Endothelial cell of umbilical vein (primary cell): ENCODE results near the gene APC2. TPM values are rescaled to one million over a fixed set of nuclear protein-coding genes. Genes with fewer than 3 reads are reported as not detected.
A peak's percentile ranks its signal among the peaks of the same experiment; 100 is the strongest.

Experiments used
- BruUV-seq: library from RNA; stranded (reverse); fragments of 400-500 nt; replicated peaks from 2 replicates; lab custom pipeline; 2021; lab: Mats Ljungman, UMichigan
- CTCF ChIA-PET: fragments of 300-600, 350-600 bp; sonication (Branson Sonifier 250); formaldehyde crosslinking; loops from one replicate; lab custom pipeline; 2021; ENCODE audit warnings: antibody characterized with exemption, inconsistent platforms; lab: Charles Lee
- POLR2A ChIA-PET: fragments of 300-600, 350-600 bp; sonication (Branson Sonifier 250); formaldehyde crosslinking; loops from one replicate; lab custom pipeline; 2021; ENCODE audit warnings: antibody characterized with exemption, inconsistent platforms; lab: Charles Lee
- DNase-seq: peaks from one replicate; pipeline ENCODE4 v3.0.0-alpha.2; 2011; ENCODE audit warnings: low read depth, low spot score
- FAIRE-seq: peaks from 2 replicates; lab custom pipeline; 2011; peaks lifted over from hg19 to GRCh38; lab: Jason Lieb, UNC
- H2AFZ ChIP-seq: 2 replicates; pipeline ENCODE4 v1.6.0; 2012; ENCODE audit warnings: low read depth, low read length, control low read depth, inconsistent platforms
- H3K27ac ChIP-seq: 2 replicates; pipeline ENCODE4 v1.5.1; 2011; ENCODE audit warnings: low read depth, mild to moderate bottlenecking, control low read depth, low read length, moderate library complexity; ENCODE audit not compliant: insufficient read depth
- H3K27me3 ChIP-seq, 2 experiments: 2 replicates each; pipeline versions ENCODE4 v1.6.0 to v1.6.1; 2011; ENCODE audit warnings: low read length in 2 of 2, mixed read lengths in 1 of 2; ENCODE audit not compliant: control insufficient read depth in 2 of 2, insufficient read depth in 2 of 2
- H3K36me3 ChIP-seq, 2 experiments: 2 replicates in 1 of 2; 3 replicates in 1 of 2; pipeline ENCODE4 v1.5.1; 2011; ENCODE audit warnings: low read length in 2 of 2, mild to moderate bottlenecking in 1 of 2, moderate library complexity in 1 of 2; ENCODE audit not compliant: control insufficient read depth in 2 of 2, insufficient read depth in 2 of 2; ENCODE audit errors: extremely low read depth in 1 of 2
- H3K4me1 ChIP-seq: 3 replicates; pipeline ENCODE4 v1.5.1; 2011; ENCODE audit warnings: mild to moderate bottlenecking, low read length; ENCODE audit not compliant: control insufficient read depth, insufficient read depth; ENCODE audit errors: extremely low read depth
- H3K4me2 ChIP-seq: 2 replicates; pipeline ENCODE4 v1.6.1; 2011; ENCODE audit warnings: low read length, control low read depth, mixed read lengths; ENCODE audit not compliant: insufficient read depth
- H3K4me3 ChIP-seq, 3 experiments: fragments of 200-600 bp in 1 of 3; sonication (generic), shearing (Covaris generic) in 1 of 3; replicated peaks in 1 of 3; 2 replicates each; pipeline ENCODE4 v1.5.1; 2011 to 2016; ENCODE audit warnings: control low read depth in 3 of 3, low read length in 3 of 3, mild to moderate bottlenecking in 2 of 3, inconsistent platforms in 1 of 3, low read depth in 1 of 3, moderate library complexity in 1 of 3; ENCODE audit not compliant: insufficient read depth in 1 of 3
- H3K79me2 ChIP-seq: 2 replicates; pipeline ENCODE4 v1.6.0; 2012; ENCODE audit warnings: low read length, inconsistent platforms; ENCODE audit not compliant: control insufficient read depth, insufficient read depth
- H3K9ac ChIP-seq: replicated peaks from 2 replicates; pipeline ENCODE3; 2011; ENCODE audit warnings: low read length, control low read depth; ENCODE audit not compliant: insufficient read depth; ENCODE audit errors: extremely low read depth
- H3K9me1 ChIP-seq: replicated peaks from 3 replicates; pipeline ENCODE4 v1.6.0; 2011; ENCODE audit warnings: mild to moderate bottlenecking, low read length; ENCODE audit not compliant: control insufficient read depth, insufficient read depth; ENCODE audit errors: extremely low read depth
- H3K9me3 ChIP-seq: replicated peaks from 2 replicates; pipeline ENCODE4 v1.5.1; 2012; ENCODE audit warnings: low read length, inconsistent platforms; ENCODE audit not compliant: control insufficient read depth, insufficient read depth
- H4K20me1 ChIP-seq: replicated peaks from 2 replicates; pipeline ENCODE3; 2011; ENCODE audit warnings: mild to moderate bottlenecking, low read length; ENCODE audit not compliant: control insufficient read depth, insufficient read depth; ENCODE audit errors: extremely low read depth
- CTCF ChIP-seq, 2 donors: IDR thresholded peaks; 1 replicate in 1 of 2; 2 replicates in 1 of 2; pipeline ENCODE4 v1.5.1; 2011; ENCODE audit warnings: low read length in 2 of 2, mild to moderate bottlenecking in 2 of 2, moderate library complexity in 2 of 2, control low read depth in 1 of 2, inconsistent platforms in 1 of 2, low read depth in 1 of 2; ENCODE audit not compliant: insufficient read depth in 1 of 2; ENCODE audit errors: extremely low read depth in 1 of 2
- GATA2 ChIP-seq: IDR thresholded peaks from 2 replicates; pipeline ENCODE4 v1.7.0; 2011; ENCODE audit warnings: low read depth, mild to moderate bottlenecking, moderate library complexity, mixed read lengths, low read length; ENCODE audit not compliant: insufficient read length, insufficient read depth
- JUN ChIP-seq: IDR thresholded peaks from 2 replicates; pipeline ENCODE4 v1.6.1; 2011; ENCODE audit warnings: borderline replicate concordance, low read depth; ENCODE audit not compliant: insufficient read length, insufficient read depth
- POLR2A ChIP-seq: IDR thresholded peaks from 2 replicates; pipeline ENCODE4 v1.6.1; 2012; ENCODE audit warnings: low read depth, mild to moderate bottlenecking, control low read depth, low read length
- dilution Hi-C: fragments of 300-500 bp; cut with MboI; formaldehyde crosslinking; loops from one replicate; pipeline ENCODE4 v1.15.0; 2019; ENCODE audit warnings: low sequenced_read_pairs; ENCODE audit not compliant: extremely low pct_ligation_motif_present
- intact Hi-C: fragments of 100-400 bp; cut with micrococcal nuclease; formaldehyde crosslinking; loops from one replicate; pipeline ENCODE4 v1.10.0; 2022
- polyA plus RNA-seq, 4 experiments: library from polyadenylated mRNA; depleted of rRNA in 3 of 4; stranded (reverse) in 3 of 4; unstranded in 1 of 4; fragments of >200 nt; gene quantifications; 2 replicates each; pipeline versions ENCODE4 v1.2.1 to v1.2.3, GENCODE V29; 2011 to 2012; ENCODE audit warnings: missing spikeins in 1 of 4
- total RNA-seq: library from RNA; stranded (reverse); gene quantifications from 2 replicates; pipeline ENCODE4 v1.2.3, GENCODE V29; 2021
- TF ChIP-seq, protein P1 (sequence below): IDR thresholded peaks from 2 replicates; pipeline ENCODE4 v1.6.1; 2011; ENCODE audit not compliant: insufficient read depth, insufficient read length

Gene APC2
- total and polyA plus RNA-seq, 2 donors (not counting 3 experiments of a cell fraction or from before 2014, with no cell fraction given), result 0.01 to 0.04 TPM

GRCh38 chr19:1423436-1424191 lies 26.3 kb upstream of the APC2 start:
- TF ChIP-seq CTCF (IDR thresholded peaks at IDR 0.05; ENCODE audit: extremely low read depth in 1 of 2, insufficient read depth in 1 of 2, low read depth in 1 of 2, low read length in 2 of 2) (no peak), JUN (no peak), POLR2A (no peak), GATA2 (no peak)
- TF ChIP-seq, protein P1, sequence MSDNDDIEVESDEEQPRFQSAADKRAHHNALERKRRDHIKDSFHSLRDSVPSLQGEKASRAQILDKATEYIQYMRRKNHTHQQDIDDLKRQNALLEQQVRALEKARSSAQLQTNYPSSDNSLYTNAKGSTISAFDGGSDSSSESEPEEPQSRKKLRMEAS, result no peak
- no peak overlapping the region for H2AFZ ChIP-seq
- ChIA-PET CTCF (no interaction called here), POLR2A (no interaction called here)
- H3K9me1 ChIP-seq, result no peaks in the 10 kb centered on the region
- H3K27me3 ChIP-seq, result no peaks in the 10 kb centered on the region
- no peaks in the 10 kb centered on the region for H3K4me1 ChIP-seq
- H3K27ac ChIP-seq, result no peak overlapping the region
- no peak overlapping the region for H3K4me2 ChIP-seq
- H4K20me1 ChIP-seq, result peaks cover 2% of the 10 kb centered on the region
- H3K36me3 ChIP-seq, result peaks cover 26 to 65% of the 10 kb centered on the region in 2 experiments
- H3K9me3 ChIP-seq, result no peaks in the 10 kb centered on the region
- FAIRE-seq (no peak), DNase-seq (no peak)
- dilution Hi-C loops (no loop called here), intact Hi-C loops (no loop called here)
- H3K9ac ChIP-seq, result no peak overlapping the region
- BruUV-seq, result TSS peak; percentile 4
- peaks cover 48% of the 10 kb centered on the region for H3K79me2 ChIP-seq
- H3K4me3 ChIP-seq, result no peak overlapping the region
